HG03342 (cell line): ENCODE data around the gene OR52L1.
"Not testable (repeated sequence)": the region's sequence is repeated elsewhere in the genome, so short reads cannot be mapped to it uniquely, and the experiment has no call there.

Experiments
- ATAC-seq: cut with Tn5 transposase; IDR thresholded peaks from one replicate; pipeline ENCODE4 v1.9.1; 2021; ENCODE audit warnings: mild to moderate bottlenecking, moderate library complexity; ENCODE audit not compliant: unreplicated experiment

Gene OR52L1

DNA sequence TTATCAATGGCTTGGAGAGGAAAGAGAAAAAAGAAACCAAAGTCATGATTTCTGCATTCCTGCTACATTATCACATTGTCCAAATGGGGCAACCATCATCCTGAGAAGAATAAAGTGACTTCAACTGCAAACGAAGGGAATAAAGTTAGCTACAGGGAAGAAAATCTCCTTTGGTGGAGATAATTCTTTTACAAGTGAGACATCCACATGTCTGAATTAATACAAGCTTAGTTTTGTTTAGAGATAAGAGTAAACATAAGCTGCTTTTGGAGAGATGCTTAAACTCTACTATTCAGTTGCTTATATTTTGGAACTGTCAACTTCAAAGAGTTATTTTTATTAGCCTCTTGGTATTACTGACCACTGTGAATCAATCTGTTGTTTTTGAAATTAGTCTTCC lies at the start of gene OR52L1:
TSS of gene OR52L1 (minus strand) at position 101 of the 400 bp plus-strand sequence. CDS start at position 46, 55 bp downstream.
- ATAC-seq = no peak

GRCh38 chr11:6030708-6031405 lies 44.1 kb upstream of the OR52L1 start, which contains the start of gene OR56A1:
OR56A1 (minus strand) TSS chr11:6030758; CDS start chr11:6027692, 3,066 bp downstream.
- ATAC-seq = no peak

- ATAC-seq = no peak
Observed at GRCh38 chr11:6027501-6027900, 40.7 kb upstream of the OR52L1 start.

GRCh38 chr11:6025056-6025455 lies 38.3 kb upstream of the OR52L1 start:
- no peak for ATAC-seq

DNA sequence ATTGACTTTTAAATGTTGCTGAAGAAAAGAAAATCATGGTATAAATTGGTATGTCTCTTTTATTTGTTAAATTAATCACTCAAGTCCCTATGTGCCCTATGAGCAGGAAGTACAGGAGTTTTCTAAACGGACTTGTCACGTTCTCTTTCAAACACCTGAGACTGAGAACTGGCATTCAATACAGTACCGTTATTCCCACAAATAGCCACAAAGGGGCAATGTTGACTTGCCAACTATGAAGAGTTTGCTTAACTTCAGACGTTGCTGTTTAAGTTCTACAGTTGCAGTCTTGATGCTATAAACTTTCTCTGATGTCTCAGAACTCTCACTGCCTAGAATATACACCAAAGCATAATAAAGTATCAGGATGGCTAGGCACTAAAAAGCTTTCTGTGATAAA lies 36.2 kb upstream of the OR52L1 start:
- peak; percentile 44 for ATAC-seq

- ATAC-seq = no peak
Observed at GRCh38 chr11:6013042-6013441, 26.3 kb upstream of the OR52L1 start.

DNA sequence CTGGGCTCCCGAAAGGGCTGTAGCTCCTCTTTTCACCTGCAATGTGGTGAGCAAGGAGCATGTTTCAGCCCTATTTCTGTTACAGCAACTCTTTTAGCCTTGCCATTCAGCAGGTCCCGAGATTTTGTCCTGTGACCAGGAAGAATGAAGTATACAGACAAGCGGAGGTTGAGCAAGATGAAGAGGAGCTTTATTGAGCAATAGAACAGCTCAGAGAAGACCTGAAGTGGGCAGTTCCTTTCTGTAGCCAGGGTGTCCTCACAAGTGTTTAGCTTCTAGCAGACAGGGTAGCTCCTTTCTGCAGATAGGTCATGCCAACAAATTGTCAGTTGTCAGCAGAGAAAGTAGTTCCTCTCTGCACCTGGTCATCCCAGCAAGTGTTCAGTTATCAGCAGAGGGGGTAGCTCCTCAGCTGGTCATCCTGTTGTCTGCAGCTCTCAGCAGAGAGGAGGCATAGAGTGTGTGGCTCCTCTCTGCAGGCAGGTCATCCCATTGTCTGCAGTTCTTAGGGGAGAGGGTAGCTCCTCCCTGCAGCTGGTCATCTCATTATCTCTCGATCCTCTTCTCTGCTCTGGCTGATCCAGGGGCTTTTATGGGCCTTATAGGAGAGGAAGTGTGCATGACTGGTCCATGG lies 25.4 kb upstream of the OR52L1 start:
- ATAC-seq = no peak

- ATAC-seq = no peak
Observed at GRCh38 chr11:6006846-6007245, 20.1 kb upstream of the OR52L1 start, which contains the start of gene OR56A4. OR56A4 (minus strand) TSS chr11:6006946; CDS start chr11:6002992, 3,954 bp downstream.

DNA sequence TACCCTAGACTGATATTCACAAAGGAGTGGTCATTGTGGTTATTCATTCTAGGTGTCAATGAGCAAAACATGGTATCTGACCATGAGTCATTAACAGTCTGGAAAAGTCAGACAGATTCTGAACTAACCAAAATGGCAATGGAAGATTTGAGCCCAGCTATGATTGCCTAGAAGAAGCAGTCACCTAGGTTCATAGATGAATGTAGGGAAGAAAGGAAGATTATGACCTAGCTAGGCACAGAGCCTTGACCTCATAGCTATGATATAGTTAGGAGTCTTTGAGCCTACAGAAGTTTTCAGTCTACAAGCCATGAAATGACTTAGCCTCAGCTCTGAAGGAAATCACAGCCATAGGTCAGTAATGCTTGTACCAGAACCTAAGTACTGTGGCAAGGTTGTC lies 19.6 kb upstream of the OR52L1 start:
- ATAC-seq = no peak

DNA sequence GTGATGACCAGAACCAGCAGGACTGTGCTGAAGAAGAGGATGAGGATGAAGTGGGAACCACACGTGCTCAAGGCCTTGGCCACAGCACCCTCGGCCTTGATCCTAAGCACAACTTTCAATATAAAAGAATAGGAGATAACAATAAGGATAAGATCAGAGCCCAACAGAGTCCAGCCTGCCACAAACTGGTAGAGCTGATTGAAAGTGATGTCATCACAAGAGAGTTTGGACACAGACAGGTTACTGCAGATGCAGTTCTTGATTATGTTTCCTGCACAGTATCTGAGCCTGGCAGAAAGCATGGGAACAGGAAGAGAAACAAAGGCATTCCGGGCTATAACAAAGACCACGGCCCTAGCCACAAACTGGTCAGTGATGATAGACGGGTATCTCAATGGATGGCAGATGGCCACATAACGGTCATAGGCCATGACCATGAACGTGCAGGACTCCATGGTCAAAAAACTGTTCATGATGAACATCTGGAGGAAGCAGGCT lies 15.5 kb upstream of the OR52L1 start:
- no peak for ATAC-seq

DNA sequence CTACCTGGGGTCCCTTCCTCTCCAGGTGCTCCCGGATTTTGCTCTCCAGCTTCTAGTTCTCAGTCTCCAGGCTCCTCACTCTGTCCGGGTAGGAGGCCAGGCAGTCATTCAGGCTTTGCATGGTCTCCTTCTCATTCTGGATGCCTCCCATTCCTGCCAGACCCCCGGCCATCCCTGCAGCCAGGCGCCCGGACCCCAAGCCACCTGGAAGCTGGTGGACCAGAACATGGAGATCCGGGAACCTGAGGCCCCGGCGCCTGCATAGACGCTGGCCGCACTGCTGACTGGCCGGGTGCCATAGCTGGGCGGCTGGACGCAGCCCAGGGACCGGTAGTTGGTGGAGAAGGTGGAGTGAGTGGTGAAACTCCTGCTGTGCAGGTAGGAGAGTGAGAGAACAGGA lies 8.0 kb upstream of the OR52L1 start:
- ATAC-seq = no peak

- no peak for ATAC-seq
Observed at GRCh38 chr11:5992604-5993251, 5.9 kb upstream of the OR52L1 start.

GRCh38 chr11:5992150-5992549 lies 5.4 kb upstream of the OR52L1 start:
- ATAC-seq = no peak

DNA sequence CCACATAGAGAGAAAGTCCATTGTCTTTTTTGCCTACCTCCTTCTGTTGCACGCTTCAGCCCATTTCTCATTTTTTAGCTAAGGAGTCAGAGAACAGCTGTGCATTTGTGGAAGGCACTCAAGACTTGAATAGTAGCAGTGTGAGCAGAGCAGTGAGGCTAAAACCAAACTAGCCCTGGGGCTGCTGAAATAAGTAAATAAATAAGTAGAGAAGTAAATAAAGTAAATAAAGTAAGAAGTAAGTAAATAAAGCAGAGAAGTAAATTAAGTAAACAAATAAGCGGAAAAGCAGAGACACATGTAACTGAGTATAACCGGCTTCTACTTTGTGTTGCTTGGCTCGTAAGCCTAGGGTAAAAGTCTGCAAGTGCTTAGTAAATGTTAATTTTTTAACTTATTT lies 2.4 kb upstream of the OR52L1 start:
- ATAC-seq = no peak

GRCh38 chr11:5983443-5983842 lies 3.3 kb downstream of the OR52L1 start:
- ATAC-seq = no peak

GRCh38 chr11:5973530-5973929 lies 13.3 kb downstream of the OR52L1 start:
- no peak for ATAC-seq

GRCh38 chr11:5968394-5968793 lies 18.4 kb downstream of the OR52L1 start, which contains the start of gene OR56A5:
OR56A5 (minus strand) TSS chr11:5968494; CDS start chr11:5968494, 0 bp downstream.
- no peak for ATAC-seq

DNA sequence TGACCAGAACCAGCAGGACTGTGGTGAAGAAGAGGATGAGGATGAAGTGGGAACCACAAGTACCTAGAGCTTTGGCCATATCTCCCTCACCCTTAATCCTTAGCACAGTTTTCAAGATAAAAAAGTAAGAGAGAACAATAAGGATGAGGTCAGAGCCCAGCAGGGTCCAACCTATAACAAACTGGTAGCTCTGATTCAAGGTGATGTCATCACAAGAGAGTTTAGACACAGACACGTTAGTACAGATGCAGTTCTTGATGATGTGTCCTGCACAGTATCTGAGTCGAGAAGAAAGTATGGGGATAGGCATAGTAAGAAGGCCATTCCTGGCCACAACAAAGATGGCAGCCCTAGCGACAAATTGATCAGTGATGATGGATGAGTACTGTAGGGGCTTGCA lies 19.1 kb downstream of the OR52L1 start:
- no peak for ATAC-seq

DNA sequence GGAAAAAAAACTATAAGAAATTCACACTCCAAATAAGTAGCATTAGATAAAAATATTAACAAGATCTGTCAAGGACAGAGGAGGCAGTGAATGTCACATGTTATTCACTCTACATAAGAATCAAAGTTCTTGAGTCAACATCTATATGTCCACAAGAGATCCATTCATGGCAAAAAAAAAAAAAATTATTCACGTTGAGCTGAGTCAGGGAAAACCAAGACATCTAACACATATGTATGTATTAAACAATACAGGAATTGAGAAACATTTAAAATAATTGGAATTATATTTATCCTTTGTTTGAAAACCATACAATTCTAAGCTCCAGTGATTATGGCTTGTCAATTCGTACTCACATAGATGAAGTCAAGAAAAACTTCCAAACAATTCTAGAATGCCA lies 19.8 kb downstream of the OR52L1 start:
- no peak for ATAC-seq

GRCh38 chr11:5960704-5961320 lies 26.0 kb downstream of the OR52L1 start:
- ATAC-seq = not testable (repeated sequence)

DNA sequence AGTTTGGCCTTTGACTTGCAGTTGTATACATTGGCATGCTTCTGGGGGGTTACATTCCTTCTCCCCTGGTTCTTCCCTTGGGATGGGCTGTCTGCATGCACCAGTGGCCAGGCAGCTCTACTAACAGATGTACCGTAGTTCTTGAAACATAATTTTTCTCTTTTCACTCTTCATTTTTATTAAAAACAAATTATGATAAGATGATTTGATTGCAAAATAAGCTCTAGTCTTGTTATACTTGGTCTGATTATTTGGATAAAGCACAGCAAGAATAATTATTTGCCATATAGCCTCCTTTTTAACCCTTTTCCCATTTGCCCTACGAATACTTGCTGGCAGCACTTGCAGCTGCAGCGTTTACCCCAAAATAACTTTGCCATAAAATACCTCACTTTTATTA lies 31.2 kb downstream of the OR52L1 start:
- ATAC-seq = no peak
